HepG2 (cell line): ENCODE data around the gene RPTOR. TPM values are rescaled to one million over a fixed set of nuclear protein-coding genes. Genes with fewer than 3 reads are reported as not detected.
A peak's percentile ranks its signal among the peaks of the same experiment; 100 is the strongest.

Experiments used
- CEBPG ChIP-seq: IDR thresholded peaks from 2 replicates; pipeline ENCODE4 v1.6.1; 2016
- CHD4 ChIP-seq: fragments of 200-600 bp; sonication (generic); IDR thresholded peaks from 2 replicates; pipeline ENCODE4 v1.7.0; 2017; ENCODE audit warnings: mild to moderate bottlenecking, low read length, borderline replicate concordance
- DNMT1 ChIP-seq: sonication (generic); formaldehyde crosslinking; IDR thresholded peaks from 2 replicates; pipeline ENCODE4 v1.5.1; 2020; ENCODE audit warnings: mild to moderate bottlenecking, missing genetic modification reagents
- ISX ChIP-seq: sonication (generic); formaldehyde crosslinking; conservative IDR thresholded peaks from 2 replicates; pipeline ENCODE4 v1.5.0; 2020; ENCODE audit warnings: missing genetic modification reagents
- KMT2A ChIP-seq: sonication (generic); formaldehyde crosslinking; IDR thresholded peaks from 2 replicates; pipeline ENCODE4 v1.4.0; 2020; ENCODE audit warnings: missing genetic modification reagents
- MED1 ChIP-seq: sonication (generic); formaldehyde crosslinking; IDR thresholded peaks from 2 replicates; pipeline ENCODE4 v1.4.0; 2020; ENCODE audit warnings: missing genetic modification reagents
- MIXL1 ChIP-seq: IDR thresholded peaks from 2 replicates; pipeline ENCODE4 v1.6.1; 2016
- MXI1 ChIP-seq: IDR thresholded peaks from 3 replicates; pipeline ENCODE4 v1.6.1; 2012; ENCODE audit warnings: low read depth, low read length, inconsistent platforms, borderline replicate concordance
- NR2F6 ChIP-seq, 2 experiments: IDR thresholded peaks; 2 replicates each; pipeline ENCODE4 v1.6.1; 2016; ENCODE audit warnings: antibody characterized with exemption in 1 of 2, mild to moderate bottlenecking in 1 of 2
- PHF20 ChIP-seq: sonication (generic); formaldehyde crosslinking; IDR thresholded peaks from 2 replicates; pipeline ENCODE4 v1.5.0; 2020; ENCODE audit warnings: mild to moderate bottlenecking, missing genetic modification reagents
- PHF21A ChIP-seq: sonication (generic); formaldehyde crosslinking; IDR thresholded peaks from 2 replicates; pipeline ENCODE4 v1.5.0; 2020; ENCODE audit warnings: mild to moderate bottlenecking, missing genetic modification reagents
- SIX4 ChIP-seq: sonication (generic); formaldehyde crosslinking; IDR thresholded peaks from 2 replicates; pipeline ENCODE4 v1.4.0; 2020; ENCODE audit warnings: missing genetic modification reagents
- SNAPC4 ChIP-seq: sonication (generic); formaldehyde crosslinking; IDR thresholded peaks from 2 replicates; pipeline ENCODE4 v1.4.0; 2020; ENCODE audit warnings: mild to moderate bottlenecking, missing genetic modification reagents
- SP5 ChIP-seq: IDR thresholded peaks from 2 replicates; pipeline ENCODE4 v1.6.1; 2016; ENCODE audit warnings: low read depth, borderline replicate concordance
- SRY ChIP-seq: sonication (generic); formaldehyde crosslinking; IDR thresholded peaks from 2 replicates; pipeline ENCODE4 v1.8.0; 2022; ENCODE audit warnings: mild to moderate bottlenecking, missing genetic modification reagents
- TCF7 ChIP-seq: sonication (generic); IDR thresholded peaks from 2 replicates; pipeline ENCODE4 v1.6.1; 2016; ENCODE audit warnings: antibody characterized with exemption, low read depth
- TGIF2 ChIP-seq: IDR thresholded peaks from 2 replicates; pipeline ENCODE4 v1.6.1; 2016; ENCODE audit warnings: control low read depth, missing compliant biosample characterization
- THYN1 ChIP-seq: sonication (generic); formaldehyde crosslinking; IDR thresholded peaks from 2 replicates; pipeline ENCODE4 v1.8.1; 2023; ENCODE audit warnings: low read depth, mild to moderate bottlenecking, moderate library complexity, missing genetic modification reagents, borderline replicate concordance
- TOE1 ChIP-seq: sonication (generic); formaldehyde crosslinking; IDR thresholded peaks from 2 replicates; pipeline ENCODE4 v1.4.0; 2020; ENCODE audit warnings: mild to moderate bottlenecking, missing genetic modification reagents
- ZBTB26 ChIP-seq: IDR thresholded peaks from 2 replicates; pipeline ENCODE4 v1.6.1; 2016; ENCODE audit warnings: missing compliant biosample characterization, missing genetic modification reagents, borderline replicate concordance
- ZBTB7B ChIP-seq: sonication (generic); formaldehyde crosslinking; IDR thresholded peaks from 2 replicates; pipeline ENCODE4 v1.4.0; 2020; ENCODE audit warnings: missing genetic modification reagents
- ZC3H4 ChIP-seq: sonication (generic); formaldehyde crosslinking; IDR thresholded peaks from 2 replicates; pipeline ENCODE4 v1.4.0; 2020; ENCODE audit warnings: missing genetic modification reagents, borderline replicate concordance
- ZKSCAN5 ChIP-seq: sonication (generic); formaldehyde crosslinking; IDR thresholded peaks from 2 replicates; pipeline ENCODE4 v1.5.1; 2020; ENCODE audit warnings: mild to moderate bottlenecking, missing genetic modification reagents
- ZNF17 ChIP-seq: sonication (generic); formaldehyde crosslinking; IDR thresholded peaks from 2 replicates; pipeline ENCODE4 v1.5.0; 2020; ENCODE audit warnings: mild to moderate bottlenecking, missing genetic modification reagents
- ZNF225 ChIP-seq: sonication (generic); formaldehyde crosslinking; IDR thresholded peaks from 2 replicates; pipeline ENCODE4 v1.4.0; 2020; ENCODE audit warnings: mild to moderate bottlenecking, missing genetic modification reagents
- ZNF331 ChIP-seq: sonication (generic); formaldehyde crosslinking; IDR thresholded peaks from 2 replicates; pipeline ENCODE4 v1.4.0; 2020; ENCODE audit warnings: missing genetic modification reagents
- ZNF431 ChIP-seq: sonication (generic); formaldehyde crosslinking; IDR thresholded peaks from 2 replicates; pipeline ENCODE4 v1.9.0; 2022; ENCODE audit warnings: missing genetic modification reagents, low read depth, mild to moderate bottlenecking, borderline replicate concordance
- ZNF557 ChIP-seq: sonication (generic); formaldehyde crosslinking; IDR thresholded peaks from 2 replicates; pipeline ENCODE4 v1.4.0; 2020; ENCODE audit warnings: missing genetic modification reagents
- polyA plus RNA-seq, 8 experiments: library from polyadenylated mRNA; depleted of rRNA in 3 of 8; stranded (reverse) in 7 of 8; unstranded in 1 of 8; fragments of >200 nt; fragmentation: Illumina TruSeq in 4 of 8; extraction: Trizol in 4 of 8; gene quantifications; 2 replicates each; pipeline versions ENCODE4 v1.2.1 to v1.2.3, GENCODE V29; 2011 to 2016; ENCODE audit warnings: low read depth in 4 of 8, missing spikeins in 1 of 8, mixed read lengths in 1 of 8; ENCODE audit not compliant: insufficient read depth in 1 of 8
- total RNA-seq, 5 experiments: library from RNA; depleted of rRNA; stranded (reverse); fragments of >200 nt; fragmentation: Illumina TruSeq; extraction: Trizol; gene quantifications; 2 replicates each; pipeline ENCODE4 v1.2.3, GENCODE V29; 2016; ENCODE audit warnings: low read depth in 1 of 5

Gene RPTOR
- total and polyA plus RNA-seq, 2 of the 13 experiments (the other 11 are each of a cell fraction or from before 2014, with no cell fraction given): 6.6 to 25.3 TPM

GRCh38 chr17:80665792-80666191 lies 121.2 kb downstream of the RPTOR start (continued):
- no peak for TF ChIP-seq DNMT1 (CRISPR knock-in tag)
- no peak for TF ChIP-seq ZBTB7B (CRISPR knock-in tag)
- no peak for TF ChIP-seq PHF20 (CRISPR knock-in tag)
- 0 out of 2 replicates have a peak, but pooled peaks have one; percentile 15 for TF ChIP-seq MED1
- TF ChIP-seq NR2F6 (IDR thresholded peaks at IDR 0.05): peak; percentile 55; the same call in 1 of the 2 replicates
- TF ChIP-seq NR2F6 (CRISPR knock-in tag; IDR thresholded peaks at IDR 0.05): peak; percentile 84
- peak; percentile 51; the same call in 1 of the 2 replicates for TF ChIP-seq MIXL1
- peak; percentile 50; the same call in 1 of the 2 replicates for TF ChIP-seq SP5 (CRISPR knock-in tag)
- TF ChIP-seq MXI1: no peak
- TF ChIP-seq ZC3H4: no peak
- TF ChIP-seq THYN1 (CRISPR knock-in tag): 0 out of 2 replicates have a peak, but pooled peaks have one; percentile 54
- no peak for TF ChIP-seq KMT2A (CRISPR knock-in tag)
- peak; percentile 94 for TF ChIP-seq CEBPG (CRISPR knock-in tag)
- TF ChIP-seq ZBTB26 (CRISPR knock-in tag): no peak
- no peak for TF ChIP-seq ZKSCAN5 (CRISPR knock-in tag)
- no peak for TF ChIP-seq SNAPC4
- no peak for TF ChIP-seq PHF21A
- no peak for TF ChIP-seq TGIF2
- TF ChIP-seq SRY (CRISPR knock-in tag): no peak
- TF ChIP-seq ZNF431 (CRISPR knock-in tag): no peak
- TF ChIP-seq SIX4 (CRISPR knock-in tag): 0 out of 2 replicates have a peak, but pooled peaks have one; percentile 36
- TF ChIP-seq CHD4: no peak
- TF ChIP-seq ZNF225 (CRISPR knock-in tag): no peak
- TF ChIP-seq ISX: no peak
- no peak for TF ChIP-seq ZNF557
- no peak for TF ChIP-seq TOE1 (CRISPR knock-in tag)
- TF ChIP-seq ZNF17 (CRISPR knock-in tag): no peak
- TF ChIP-seq ZNF331 (CRISPR knock-in tag): 0 out of 2 replicates have a peak, but pooled peaks have one; percentile 42
- peak; percentile 78 for TF ChIP-seq TCF7
